SK-N-SH treated with all-trans-retinoic acid at 6 μM for 48 hours (cell line): ENCODE data around the gene CD244.

ENCODE experiments used
- ATAC-seq: fragments of 200-7000 bp; cut with Tn5 transposase; 3 replicates; pipeline ENCODE4 v1.9.1; 2020; ENCODE audit warnings: mild to moderate bottlenecking, moderate library complexity
- ARNTL ChIP-seq: fragments of 450-650 bp; formaldehyde crosslinking; IDR thresholded peaks from 2 replicates; pipeline ENCODE4 v1.5.0; 2020; ENCODE audit warnings: low read depth, mild to moderate bottlenecking, moderate library complexity, borderline replicate concordance
- CSRNP3 ChIP-seq: fragments of 250-450 bp; sonication (Bioruptor Pico); IDR thresholded peaks from 2 replicates; pipeline ENCODE4 v1.5.1; 2021; ENCODE audit warnings: mild to moderate bottlenecking, moderate library complexity
- GLIS3 ChIP-seq: fragments of 250-450 bp; sonication (Bioruptor Pico); IDR thresholded peaks from 2 replicates; pipeline ENCODE4 v1.5.0; 2020; ENCODE audit warnings: mild to moderate bottlenecking, moderate library complexity
- ISL1 ChIP-seq: fragments of 250-450 bp; sonication (Bioruptor Pico); IDR thresholded peaks from 2 replicates; pipeline ENCODE4 v2.1.2; 2022; ENCODE audit warnings: mild to moderate bottlenecking, moderate library complexity
- OSR1 ChIP-seq: fragments of 250-450 bp; sonication (Bioruptor Pico); IDR thresholded peaks from 2 replicates; pipeline ENCODE4 v1.8.0; 2022; ENCODE audit warnings: moderate library complexity, mild to moderate bottlenecking, inconsistent platforms
- PATZ1 ChIP-seq: fragments of 250-450 bp; sonication (Bioruptor Pico); IDR thresholded peaks from 2 replicates; pipeline ENCODE4 v1.8.0; 2020; ENCODE audit warnings: mild to moderate bottlenecking, moderate library complexity, borderline replicate concordance
- PPARA ChIP-seq: fragments of 250-450 bp; sonication (Bioruptor Pico); IDR thresholded peaks from 2 replicates; pipeline ENCODE4 v1.5.0; 2020; ENCODE audit warnings: mild to moderate bottlenecking, borderline replicate concordance
- SNAI2 ChIP-seq: fragments of 250-450 bp; sonication (Bioruptor Pico); IDR thresholded peaks from 2 replicates; pipeline ENCODE4 v1.5.0; 2020; ENCODE audit warnings: mild to moderate bottlenecking, moderate library complexity
- TCF4 ChIP-seq: fragments of 250-450 bp; sonication (Bioruptor Pico); IDR thresholded peaks from 2 replicates; pipeline ENCODE4 v1.8.0; 2021; ENCODE audit warnings: mild to moderate bottlenecking, moderate library complexity, borderline replicate concordance
- TOX ChIP-seq: fragments of 250-450 bp; sonication (Bioruptor Pico); IDR thresholded peaks from 2 replicates; pipeline ENCODE4 v1.8.0; 2021; ENCODE audit warnings: mild to moderate bottlenecking, moderate library complexity, borderline replicate concordance
- TSHZ2 ChIP-seq: fragments of 250-450 bp; sonication (Bioruptor Pico); IDR thresholded peaks from 2 replicates; pipeline ENCODE4 v1.5.0; 2020; ENCODE audit warnings: mild to moderate bottlenecking, moderate library complexity
- ZC3H10 ChIP-seq: fragments of 250-450 bp; sonication (Bioruptor Pico); IDR thresholded peaks from 2 replicates; pipeline ENCODE4 v1.5.1; 2021; ENCODE audit warnings: mild to moderate bottlenecking, moderate library complexity
- ZFP3 ChIP-seq: fragments of 250-450 bp; sonication (Bioruptor Pico); IDR thresholded peaks from 2 replicates; pipeline ENCODE4 v1.5.0; 2020; ENCODE audit warnings: mild to moderate bottlenecking, moderate library complexity
- ZFP30 ChIP-seq: fragments of 450-650 bp; formaldehyde crosslinking; IDR thresholded peaks from 2 replicates; pipeline ENCODE4 v1.5.0; 2022; ENCODE audit warnings: mild to moderate bottlenecking, moderate library complexity
- ZNF565 ChIP-seq: fragments of 450-650 bp; formaldehyde crosslinking; conservative IDR thresholded peaks from 2 replicates; pipeline ENCODE4 v1.5.0; 2020; ENCODE audit warnings: low read depth, mild to moderate bottlenecking, moderate library complexity
- ZNF8 ChIP-seq: fragments of 450-650 bp; formaldehyde crosslinking; IDR thresholded peaks from 2 replicates; pipeline ENCODE4 v1.5.0; 2020; ENCODE audit warnings: mild to moderate bottlenecking, moderate library complexity

CD244 gene

GRCh38 chr1:160795951-160796383, 66.7 kb downstream of the CD244 start, which contains the start of gene LY9:
Gene LY9 (plus strand): TSS chr1:160796174. CDS start chr1:160796188, 14 bp downstream.
- TF ChIP-seq PATZ1 (CRISPR knock-in tag) = no peak
- no peak for TF ChIP-seq PPARA (CRISPR knock-in tag)
- TF ChIP-seq CSRNP3 (CRISPR knock-in tag) = no peak
- no peak for TF ChIP-seq TCF4 (CRISPR knock-in tag)
- TF ChIP-seq GLIS3 (CRISPR knock-in tag) = no peak
- TF ChIP-seq ZFP30 (CRISPR knock-in tag) = no peak
- TF ChIP-seq OSR1 (CRISPR knock-in tag) = no peak
- TF ChIP-seq TOX (CRISPR knock-in tag) = no peak
- no peak for TF ChIP-seq SNAI2 (CRISPR knock-in tag)
- no peak for TF ChIP-seq ZNF565 (CRISPR knock-in tag)
- TF ChIP-seq, all 23 proteins: peak for 0
- no peak for ATAC-seq

- no peak for ATAC-seq
- no peak for TF ChIP-seq ZC3H10 (CRISPR knock-in tag)
- TF ChIP-seq ARNTL = no peak
- TF ChIP-seq ISL1 (CRISPR knock-in tag) = no peak
- no peak for TF ChIP-seq CSRNP3 (CRISPR knock-in tag)
- TF ChIP-seq PATZ1 (CRISPR knock-in tag) = no peak
- no peak for TF ChIP-seq ZFP30 (CRISPR knock-in tag)
- no peak for TF ChIP-seq SNAI2 (CRISPR knock-in tag)
- no peak for TF ChIP-seq ZFP3 (CRISPR knock-in tag)
- no peak for TF ChIP-seq TCF4 (CRISPR knock-in tag)
These were observed 68.3 kb downstream of the CD244 start for GRCh38 chr1:160794376-160794775.

GRCh38 chr1:160789702-160790611, 72.7 kb downstream of the CD244 start:
- TF ChIP-seq SNAI2 (CRISPR knock-in tag) (no peak), ZNF8 (CRISPR knock-in tag) (no peak), TSHZ2 (CRISPR knock-in tag) (no peak), ZNF565 (CRISPR knock-in tag) (no peak)
- no peak for ATAC-seq
